Spleen (tissue), 7 donors: ENCODE results near the gene OLFM1.

Experiments
- CTCF ChIP-seq, 11 experiments: fragments of 200-600 bp in 7 of 11; fragments of 450-650 bp in 4 of 11; sonication (generic) in 4 of 11; IDR thresholded peaks in 8 of 11; conservative IDR thresholded peaks in 3 of 11; 1 replicate in 7 of 11; 2 replicates in 4 of 11; pipeline versions ENCODE4 v1.4.0 to v1.8.0; 2016 to 2021; ENCODE audit warnings: antibody characterized with exemption in 11 of 11, inconsistent platforms in 4 of 11, mild to moderate bottlenecking in 1 of 11
- POLR2A ChIP-seq, 3 donors: fragments of 450-650 bp; IDR thresholded peaks; one replicate each; pipeline ENCODE4 v1.5.1; 2017; ENCODE audit warnings: antibody characterized with exemption in 3 of 3, mild to moderate bottlenecking in 1 of 3
- POLR2AphosphoS5 ChIP-seq, 3 donors: sonication (generic); formaldehyde crosslinking; IDR thresholded peaks; one replicate each; pipeline ENCODE4 v1.5.1; 2017; ENCODE audit warnings: antibody characterized with exemption in 3 of 3
- donor health status: DM: no; HTN: no; CAD: no; lungs with moderate emphysema.
- donor health status: DM: no; HTN: no; CAD: no.
- donor health status: DM: no; HTN: no; CAD: no.

- TF ChIP-seq CTCF (IDR thresholded peaks at IDR 0.05 in 8 of 11, conservative IDR thresholded peaks at IDR 0.05 in 3 of 11) (no peak), POLR2AphosphoS5 (IDR thresholded peaks at IDR 0.05) (no peak), POLR2A (IDR thresholded peaks at IDR 0.05) (no peak)
Measured at GRCh38 chr9:135090081-135090480, 2.6 kb downstream of the OLFM1 start.
